KOPT-K1 (cell line): ENCODE measurements around the gene HSCB.
"Not testable (repeated sequence)": the region's sequence is repeated elsewhere in the genome, so short reads cannot be mapped to it uniquely, and the experiment has no call there.

Source experiments
- H3K27ac ChIP-seq: fragments of 200-600 bp; sonication (generic); 2 replicates; pipeline ENCODE4 v1.5.1; 2016; ENCODE audit warnings: antibody characterized with exemption, mild to moderate bottlenecking, low read depth, low read length; ENCODE audit not compliant: poor library complexity, severe bottlenecking
- H3K36me3 ChIP-seq: fragments of 200-600 bp; sonication (generic); 2 replicates; pipeline ENCODE4 v1.5.1; 2017; ENCODE audit warnings: antibody characterized with exemption, mild to moderate bottlenecking, low read length, moderate library complexity; ENCODE audit not compliant: insufficient read depth
- H3K9me3 ChIP-seq: fragments of 200-600 bp; sonication (generic); 2 replicates; pipeline ENCODE4 v1.5.1; 2017; ENCODE audit warnings: antibody characterized with exemption, low read length, mild to moderate bottlenecking; ENCODE audit not compliant: insufficient read depth, poor library complexity, severe bottlenecking

HSCB gene

GRCh38 chr22:28741785-28742561 lies at the start of gene HSCB, which contains the start of gene CHEK2:
TSS of gene HSCB (plus strand) at chr22:28742039. CDS start at chr22:28742096, 57 bp downstream.
TSS of gene CHEK2 (minus strand) at chr22:28741820. CDS start at chr22:28734721, 7,099 bp downstream.
- H3K9me3 ChIP-seq: no peaks in the 10 kb centered on the region
- peak within 1 kb of the TSS; percentile 90 for H3K27ac ChIP-seq
- H3K36me3 ChIP-seq: peaks cover 46% of the 10 kb centered on the region

DNA sequence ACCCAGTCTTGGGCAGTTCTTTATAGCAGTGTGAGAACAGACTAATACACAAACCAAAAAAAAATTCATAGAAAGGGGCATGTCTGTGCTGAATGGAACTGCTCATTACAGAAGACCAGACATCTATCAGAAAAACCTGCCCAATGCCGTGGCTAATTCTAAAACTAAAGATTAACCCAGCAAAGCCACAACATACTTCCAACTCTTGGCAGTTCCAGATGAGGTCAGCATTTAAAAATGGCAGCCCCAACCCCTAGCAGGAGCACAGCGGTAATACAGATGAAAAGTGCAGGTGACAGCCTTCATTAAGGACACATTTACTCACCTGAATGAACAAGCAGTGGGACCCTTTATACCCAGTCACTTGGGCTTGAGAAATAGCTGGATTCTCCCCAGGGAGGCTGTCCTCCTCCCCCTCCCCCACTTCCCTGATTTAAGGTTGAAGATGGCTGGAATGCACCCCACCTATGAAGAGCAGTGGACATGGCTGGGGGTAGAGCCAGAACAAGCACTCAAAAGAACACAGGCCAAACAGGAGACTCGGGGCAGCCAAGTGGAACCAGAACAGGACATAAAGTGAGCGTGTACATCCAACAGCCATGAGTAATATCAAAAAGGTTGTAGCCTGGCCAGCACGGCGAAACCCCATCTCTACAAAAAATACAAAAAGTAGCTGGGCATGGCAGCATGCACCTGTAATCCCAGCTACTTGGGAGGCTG lies 48.6 kb upstream of the HSCB start:
- H3K9me3 ChIP-seq, H3K27ac ChIP-seq: not testable (repeated sequence)
- H3K36me3 ChIP-seq: peaks cover 41% of the 10 kb centered on the region

GRCh38 chr22:28702891-28703290 lies 38.9 kb upstream of the HSCB start:
- H3K36me3 ChIP-seq: peaks cover 56% of the 10 kb centered on the region
- no peak overlapping the region for H3K27ac ChIP-seq
- H3K9me3 ChIP-seq: no peaks in the 10 kb centered on the region

- Histone ChIP-seq H3K9me3 (no peaks in the 10 kb centered on the region), H3K36me3 (peaks cover 59% of the 10 kb centered on the region), H3K27ac (no peak overlapping the region)
Observed at GRCh38 chr22:28703436-28703835, 38.4 kb upstream of the HSCB start.

GRCh38 chr22:28706845-28707244 lies 35.0 kb upstream of the HSCB start:
- no peak overlapping the region for H3K27ac ChIP-seq
- H3K9me3 ChIP-seq: no peaks in the 10 kb centered on the region
- peaks cover 79% of the 10 kb centered on the region for H3K36me3 ChIP-seq

GRCh38 chr22:28710107-28710506 lies 31.7 kb upstream of the HSCB start:
- peaks cover 94% of the 10 kb centered on the region for H3K36me3 ChIP-seq
- H3K9me3 ChIP-seq: no peaks in the 10 kb centered on the region
- no peak overlapping the region for H3K27ac ChIP-seq

DNA sequence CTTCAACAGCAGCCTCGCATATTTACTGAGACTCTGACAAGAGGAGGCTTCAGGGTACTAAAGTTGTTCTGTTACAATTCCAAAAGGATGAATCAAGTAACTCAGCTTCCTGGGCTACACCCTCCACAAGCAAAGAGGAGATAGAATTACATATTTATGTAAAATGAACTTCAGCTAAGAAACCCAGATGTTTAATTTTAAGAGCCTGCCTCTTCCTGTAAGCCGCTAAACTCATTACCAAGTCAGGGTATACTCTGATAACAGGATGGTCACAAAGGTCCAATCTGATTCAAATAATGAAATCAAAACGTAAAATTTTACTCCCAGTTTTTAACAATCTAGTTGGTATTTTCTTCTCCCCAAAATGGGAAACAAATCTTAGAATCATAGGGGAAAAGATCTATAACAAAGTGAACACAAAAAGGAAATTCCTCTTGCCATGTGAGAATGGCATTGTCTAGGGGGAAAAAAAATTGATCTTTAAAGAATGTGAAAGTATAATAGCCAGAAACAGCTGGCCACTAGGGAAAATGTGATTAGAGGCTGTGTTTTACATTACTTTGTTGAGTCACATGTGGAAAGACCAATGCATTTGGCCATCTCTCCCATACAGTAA lies 31.2 kb upstream of the HSCB start:
- Histone ChIP-seq H3K9me3 (no peaks in the 10 kb centered on the region), H3K27ac (no peak overlapping the region), H3K36me3 (peaks cover 92% of the 10 kb centered on the region)

GRCh38 chr22:28711341-28711740 lies 30.5 kb upstream of the HSCB start:
- Histone ChIP-seq H3K27ac (no peak overlapping the region), H3K9me3 (no peaks in the 10 kb centered on the region), H3K36me3 (peaks cover 89% of the 10 kb centered on the region)

DNA sequence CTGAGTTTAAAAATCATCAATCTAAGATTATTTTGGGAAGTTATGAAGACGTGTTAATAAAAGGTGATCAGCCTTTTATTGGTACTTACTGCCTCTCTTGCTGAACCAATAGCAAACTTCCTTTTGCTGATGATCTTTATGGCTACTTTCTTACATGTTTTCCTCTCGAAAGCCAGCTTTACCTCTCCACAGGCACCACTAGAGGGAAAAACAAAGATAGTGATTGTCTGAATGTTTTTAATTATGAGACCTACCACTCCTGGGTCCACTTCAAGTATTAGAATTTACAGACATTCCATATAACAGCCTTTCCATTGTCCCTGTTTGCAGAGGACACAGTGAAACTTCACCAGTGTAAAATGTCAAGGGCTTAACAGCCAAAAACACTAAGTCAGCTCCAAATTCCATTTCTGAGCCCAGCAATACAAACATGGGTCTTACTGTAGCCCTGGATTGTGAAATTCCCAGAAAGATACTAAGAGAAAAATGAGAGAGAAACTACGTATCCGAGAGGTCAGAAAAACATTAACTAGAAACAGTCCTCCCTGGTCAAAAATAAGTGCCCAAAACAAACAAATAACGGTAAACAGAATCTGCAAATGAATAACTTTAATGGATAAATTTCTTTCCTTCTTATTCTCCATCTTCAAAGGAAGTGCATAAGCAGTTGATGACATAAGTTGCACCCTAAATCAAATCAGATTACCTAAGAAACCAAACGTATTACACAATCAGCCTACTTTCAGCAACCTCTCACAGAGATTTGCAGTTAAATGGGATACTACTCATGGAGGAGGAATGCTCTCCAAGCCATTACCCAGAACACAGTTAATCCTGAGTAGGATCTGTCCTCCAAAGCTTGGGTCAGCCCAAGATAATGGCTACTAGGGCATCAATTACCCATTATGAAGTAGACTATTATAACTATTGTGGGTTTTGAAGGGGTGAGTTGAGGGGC lies 29.7 kb upstream of the HSCB start:
- Histone ChIP-seq H3K36me3 (peaks cover 88% of the 10 kb centered on the region), H3K9me3 (no peaks in the 10 kb centered on the region), H3K27ac (no peak overlapping the region)

GRCh38 chr22:28714043-28714628 lies 27.7 kb upstream of the HSCB start:
- Histone ChIP-seq H3K9me3 (no peaks in the 10 kb centered on the region), H3K27ac (no peak overlapping the region), H3K36me3 (peaks cover 82% of the 10 kb centered on the region)

GRCh38 chr22:28715611-28716010 lies 26.2 kb upstream of the HSCB start:
- Histone ChIP-seq H3K9me3 (no peaks in the 10 kb centered on the region), H3K27ac (no peak overlapping the region), H3K36me3 (peaks cover 77% of the 10 kb centered on the region)

GRCh38 chr22:28716686-28717085 lies 25.2 kb upstream of the HSCB start:
- Histone ChIP-seq H3K9me3 (no peaks in the 10 kb centered on the region), H3K36me3 (peaks cover 77% of the 10 kb centered on the region), H3K27ac (no peak overlapping the region)

GRCh38 chr22:28718044-28718443 lies 23.8 kb upstream of the HSCB start:
- Histone ChIP-seq H3K27ac (no peak overlapping the region), H3K9me3 (no peaks in the 10 kb centered on the region), H3K36me3 (peaks cover 72% of the 10 kb centered on the region)

- no peaks in the 10 kb centered on the region for H3K9me3 ChIP-seq
- no peak overlapping the region for H3K27ac ChIP-seq
- peaks cover 72% of the 10 kb centered on the region for H3K36me3 ChIP-seq
Observed at GRCh38 chr22:28728002-28728401, 13.8 kb upstream of the HSCB start.
